GM18868 (cell line): ENCODE data around the gene TTLL6.

Experiments used
- ATAC-seq: cut with Tn5 transposase; IDR thresholded peaks from one replicate; pipeline ENCODE4 v1.9.1; 2021; ENCODE audit warnings: mild to moderate bottlenecking, moderate library complexity; ENCODE audit not compliant: unreplicated experiment

TTLL6 gene

DNA sequence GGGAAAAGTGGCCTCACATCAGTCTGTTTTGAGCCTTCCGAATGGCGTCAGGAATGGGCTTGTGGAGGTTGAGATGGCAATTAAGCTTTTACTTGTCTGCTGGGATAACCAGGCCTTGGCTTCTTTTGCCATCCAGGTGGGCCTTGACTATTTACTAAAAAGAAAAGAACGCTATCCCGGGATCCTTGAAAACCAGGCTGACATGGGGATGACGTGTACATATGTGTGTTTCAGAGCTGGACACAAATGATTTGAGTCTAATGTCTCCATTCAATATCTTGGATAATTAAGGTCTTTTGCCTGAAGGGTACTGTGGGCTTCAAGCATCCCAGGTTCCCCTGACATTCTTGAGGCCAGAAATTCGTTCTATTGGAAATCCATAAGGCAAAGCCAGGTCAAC is 55.9 kb downstream of the TTLL6 start:
- ATAC-seq, result no peak

DNA sequence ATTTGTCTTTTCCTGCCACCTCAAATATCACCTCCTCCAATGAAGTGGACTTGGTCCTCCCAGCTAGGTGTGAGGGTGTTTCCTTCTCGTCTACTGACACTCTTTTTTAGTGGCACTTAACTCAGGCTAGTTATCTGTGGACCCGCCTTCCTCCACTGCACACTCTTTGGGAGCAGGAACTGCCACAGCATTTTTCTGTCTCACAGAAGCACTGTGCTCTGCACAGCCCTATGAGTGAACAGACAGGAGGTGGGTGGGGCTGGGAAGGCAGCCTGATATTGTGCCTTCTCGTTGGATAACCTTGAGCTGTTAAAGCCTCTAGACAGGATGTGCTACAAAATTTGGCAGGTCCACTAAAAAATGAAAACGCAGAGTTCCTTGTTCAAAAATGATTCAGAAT is 56.6 kb downstream of the TTLL6 start:
- no peak for ATAC-seq

DNA sequence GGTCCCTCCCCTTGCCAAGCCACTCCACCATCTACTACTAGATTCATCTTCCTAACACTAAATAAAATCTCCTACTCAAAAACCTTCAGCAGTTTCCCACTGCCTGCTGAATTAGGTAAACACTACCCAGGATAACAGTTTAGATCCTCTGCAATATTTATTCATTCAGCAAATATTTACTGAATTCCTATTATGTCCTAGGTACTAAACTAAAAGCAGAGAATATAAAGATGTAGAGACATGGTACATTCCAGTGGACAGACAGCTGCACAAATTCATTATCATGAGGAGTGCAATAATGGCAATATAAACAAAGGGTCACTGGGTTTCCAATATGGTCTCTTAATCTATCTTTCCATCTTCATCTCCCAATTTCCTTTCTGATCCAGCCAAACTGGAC is 57.7 kb downstream of the TTLL6 start:
- no peak for ATAC-seq

DNA sequence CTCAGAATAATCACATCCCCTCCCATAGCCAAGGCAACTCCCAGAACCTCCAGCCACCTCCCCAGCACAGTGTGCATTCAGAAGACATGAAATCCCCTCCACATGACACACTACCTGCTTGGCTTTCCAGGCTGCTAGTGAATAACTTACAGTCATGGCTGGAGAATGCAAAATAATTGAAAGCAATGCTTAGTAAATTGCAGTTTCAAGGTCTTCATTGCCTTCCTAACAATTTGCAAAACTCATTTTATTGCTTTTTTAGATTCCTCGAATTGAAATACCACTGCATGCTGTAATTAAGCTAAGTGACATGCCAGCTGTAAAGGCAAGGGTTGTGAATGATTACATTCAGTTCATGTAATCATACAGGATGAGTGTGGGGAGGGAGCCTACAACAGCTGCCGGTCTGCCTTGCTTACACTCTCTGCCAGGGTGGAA is 59.5 kb downstream of the TTLL6 start:
- no peak for ATAC-seq

DNA sequence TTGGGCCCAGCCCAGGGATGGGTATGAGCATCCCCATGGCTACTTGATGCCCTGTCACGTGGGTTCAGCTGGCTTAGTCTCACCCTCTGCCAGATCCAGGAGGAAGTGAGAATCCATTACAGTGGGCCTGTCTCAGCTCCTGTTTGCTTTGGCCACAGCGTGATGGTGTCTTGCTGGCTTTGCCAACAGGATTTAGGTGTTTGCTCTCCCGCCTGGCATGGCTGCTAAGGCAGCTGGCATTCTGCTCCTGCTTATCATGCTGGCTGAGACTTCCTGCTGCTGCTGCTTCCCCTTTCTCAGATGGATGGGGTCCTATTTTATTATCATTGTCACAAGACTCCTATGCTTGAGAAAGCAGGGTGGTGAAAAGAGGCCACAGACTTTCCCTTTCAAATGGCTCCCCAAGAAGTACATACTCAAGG is 60.2 kb downstream of the TTLL6 start:
- ATAC-seq, result no peak

DNA sequence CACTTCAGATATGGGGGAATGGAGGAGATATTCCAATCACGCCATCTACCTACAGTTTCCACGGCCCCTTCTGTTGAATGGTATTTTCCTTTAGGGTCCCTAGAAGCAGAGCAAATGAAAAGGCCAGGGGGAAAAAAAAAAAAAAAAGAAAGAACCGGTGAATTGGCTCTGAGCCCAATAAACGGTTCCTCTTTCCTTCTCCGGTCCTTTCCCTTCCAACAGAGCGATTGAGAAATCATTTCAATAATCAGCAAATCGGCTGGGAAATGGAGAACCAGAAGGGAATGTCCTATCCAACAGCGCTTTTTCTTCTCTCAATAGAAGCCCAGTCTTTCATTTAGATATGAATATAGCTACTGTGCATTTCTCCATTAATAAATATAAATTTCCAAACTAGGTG is 61.7 kb downstream of the TTLL6 start:
- no peak for ATAC-seq

DNA sequence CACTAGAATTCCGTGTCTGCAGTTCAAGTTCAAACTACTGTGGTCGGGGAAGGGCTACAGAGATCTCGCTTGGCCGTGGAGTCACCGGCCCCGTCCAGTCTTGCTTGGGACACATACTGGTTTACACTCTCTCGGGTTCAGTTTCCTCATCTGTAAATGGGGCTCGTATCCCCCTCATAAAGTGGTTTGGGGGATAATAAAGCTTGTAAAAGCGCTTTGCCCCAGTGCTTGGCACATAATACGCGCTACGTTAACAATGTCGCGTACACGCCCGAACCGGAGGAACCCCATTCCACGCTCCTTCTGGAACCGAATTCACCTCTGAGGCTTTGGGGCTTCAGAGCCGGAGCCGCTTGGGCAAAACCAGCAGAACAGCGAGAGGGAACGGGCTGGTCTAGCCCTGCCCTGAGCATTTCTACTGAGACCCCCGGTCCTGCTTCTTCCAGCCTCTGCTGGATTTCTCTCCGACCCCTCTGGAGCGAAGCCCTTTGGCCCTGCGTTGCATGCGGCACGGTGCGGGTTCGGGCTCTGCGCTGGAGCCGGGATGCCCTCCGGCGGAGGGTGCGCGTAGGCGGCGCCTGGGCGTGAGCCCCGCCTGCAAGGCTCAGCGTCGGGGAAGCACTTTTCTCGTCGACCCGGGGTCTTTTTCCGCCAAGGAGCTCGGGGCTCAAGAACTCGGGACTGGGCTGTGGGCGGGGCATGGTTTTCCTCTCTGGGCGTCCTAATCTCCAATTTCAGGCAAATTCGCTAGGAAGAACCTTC is 62.3 kb downstream of the TTLL6 start:
- no peak for ATAC-seq

DNA sequence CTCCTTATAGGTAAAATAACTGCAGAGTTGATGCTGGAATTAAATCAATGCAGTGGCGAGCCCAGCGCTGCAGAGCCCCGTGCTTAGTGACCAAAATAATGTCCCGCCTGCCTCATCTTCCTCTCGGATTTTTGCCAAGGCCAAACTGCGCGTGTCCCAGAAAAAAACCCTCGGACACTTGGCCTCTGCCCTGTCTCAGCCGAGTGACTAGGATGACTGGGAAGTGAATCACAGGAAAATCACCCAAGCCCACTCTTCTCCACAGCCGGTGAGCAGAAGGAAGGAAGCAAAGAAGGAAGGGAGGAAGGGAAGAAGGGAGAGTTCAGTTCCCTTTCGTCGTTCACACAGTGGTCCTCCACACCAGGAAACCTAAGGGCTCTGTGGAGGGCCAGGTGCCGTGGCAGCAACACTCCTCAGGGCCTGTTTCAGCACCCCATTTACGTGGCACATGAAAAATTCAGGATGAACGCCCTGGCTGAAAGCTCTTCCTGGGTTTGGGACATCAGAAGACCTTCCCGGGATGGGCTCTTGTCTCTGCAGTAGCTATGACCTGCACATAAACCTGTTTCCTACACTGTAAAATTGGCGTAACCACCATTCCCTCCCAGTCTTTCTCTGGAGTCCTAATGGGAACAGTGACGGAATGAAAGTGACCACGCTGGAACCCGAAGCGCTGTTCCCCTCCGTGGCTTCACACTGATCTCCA is 63.1 kb downstream of the TTLL6 start:
- no peak for ATAC-seq

DNA sequence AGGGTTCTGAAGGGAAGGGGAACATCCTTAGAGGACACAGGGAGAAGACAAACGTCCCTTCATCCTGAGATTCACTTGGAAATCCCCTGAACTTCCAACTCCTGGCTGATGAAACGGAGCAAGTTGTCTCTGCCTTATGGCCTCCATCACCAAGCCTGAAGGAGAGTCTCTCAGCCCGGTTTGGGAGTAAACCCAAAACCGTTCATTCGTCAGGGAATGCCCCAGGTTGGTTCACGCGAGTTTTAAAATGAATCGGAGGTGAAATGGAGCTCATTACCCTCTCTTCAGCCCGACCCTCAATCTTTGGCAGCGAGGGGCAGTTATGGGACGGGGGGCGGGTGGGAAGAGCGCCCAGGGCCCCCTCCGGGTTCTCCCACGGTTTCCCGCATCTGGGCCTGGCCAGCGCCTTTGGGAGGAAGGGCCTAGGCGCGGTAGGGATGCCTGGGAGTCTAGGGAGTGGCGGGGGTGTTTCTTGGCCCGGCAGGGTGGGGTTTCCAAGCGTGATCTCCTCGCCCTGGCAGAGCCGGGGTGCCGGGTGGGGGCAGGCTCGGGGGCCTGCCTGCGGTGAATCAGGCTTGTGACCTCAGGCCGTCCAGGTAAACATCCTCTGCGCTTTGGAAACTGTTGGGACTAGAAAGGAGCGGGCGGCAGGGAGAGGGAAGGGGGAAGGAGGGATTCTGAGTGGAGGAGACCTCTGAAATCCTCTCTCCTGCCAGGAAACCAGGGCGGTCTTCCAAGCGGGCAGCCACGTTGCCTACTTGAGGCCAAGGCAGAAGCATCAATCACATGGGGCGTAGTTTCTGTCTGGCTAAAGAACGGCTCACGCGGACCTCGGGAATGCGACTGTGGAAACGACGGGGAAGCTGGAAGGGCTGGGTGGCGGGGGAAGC is 64.4 kb downstream of the TTLL6 start:
- no peak for ATAC-seq

DNA sequence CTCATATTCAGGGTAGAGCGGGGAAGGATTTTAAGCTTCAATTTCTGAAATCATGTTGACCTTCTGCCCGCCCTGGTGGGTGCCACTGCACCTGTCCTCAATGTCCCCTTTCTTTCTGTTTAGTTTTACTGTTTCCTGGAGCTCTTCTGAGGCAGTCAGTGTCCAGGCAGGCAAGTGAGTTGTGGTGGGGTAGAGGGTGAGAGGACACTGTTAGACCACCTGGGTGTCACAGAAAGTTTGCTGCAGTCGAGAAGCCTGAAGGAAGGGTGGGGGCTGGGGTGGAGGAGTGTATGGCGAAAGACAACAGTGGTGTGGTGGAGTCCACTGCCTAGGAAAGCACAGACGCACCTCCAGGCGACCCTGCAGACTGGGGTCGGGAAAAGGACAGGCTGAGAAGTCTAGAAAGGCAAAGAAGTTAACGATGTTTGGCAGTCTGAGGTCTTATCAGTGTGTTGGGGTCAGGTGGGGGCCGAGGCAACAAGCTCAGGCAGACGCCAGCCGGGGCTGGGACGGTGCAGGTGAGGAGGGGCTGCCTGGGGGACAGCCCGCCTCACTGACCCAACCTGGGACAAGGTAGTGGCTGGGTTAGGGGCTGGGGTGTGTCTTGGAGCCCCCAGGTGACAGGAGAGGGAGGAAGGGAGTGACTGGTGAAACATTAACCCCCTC is 65.2 kb downstream of the TTLL6 start:
- ATAC-seq, result no peak

DNA sequence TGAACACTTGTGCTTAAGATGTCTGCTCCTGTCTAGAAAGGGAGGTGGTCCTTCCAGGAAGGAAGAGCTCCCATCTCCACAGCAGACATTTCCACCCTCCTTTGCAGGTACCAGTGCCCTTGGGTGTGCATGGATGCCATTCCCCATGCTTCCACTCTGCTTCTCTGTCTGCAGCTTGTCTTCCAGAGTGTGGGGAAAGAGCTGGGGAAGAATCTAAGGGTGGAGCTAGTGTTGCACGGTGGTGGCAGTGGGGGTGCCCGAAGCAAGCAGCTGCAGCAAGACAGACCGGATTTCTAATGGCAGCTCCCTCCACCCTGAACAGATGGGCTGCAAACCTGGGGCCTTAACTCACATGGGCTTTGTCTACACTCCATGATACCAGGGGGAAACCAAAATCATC is 65.9 kb downstream of the TTLL6 start:
- ATAC-seq, result no peak

DNA sequence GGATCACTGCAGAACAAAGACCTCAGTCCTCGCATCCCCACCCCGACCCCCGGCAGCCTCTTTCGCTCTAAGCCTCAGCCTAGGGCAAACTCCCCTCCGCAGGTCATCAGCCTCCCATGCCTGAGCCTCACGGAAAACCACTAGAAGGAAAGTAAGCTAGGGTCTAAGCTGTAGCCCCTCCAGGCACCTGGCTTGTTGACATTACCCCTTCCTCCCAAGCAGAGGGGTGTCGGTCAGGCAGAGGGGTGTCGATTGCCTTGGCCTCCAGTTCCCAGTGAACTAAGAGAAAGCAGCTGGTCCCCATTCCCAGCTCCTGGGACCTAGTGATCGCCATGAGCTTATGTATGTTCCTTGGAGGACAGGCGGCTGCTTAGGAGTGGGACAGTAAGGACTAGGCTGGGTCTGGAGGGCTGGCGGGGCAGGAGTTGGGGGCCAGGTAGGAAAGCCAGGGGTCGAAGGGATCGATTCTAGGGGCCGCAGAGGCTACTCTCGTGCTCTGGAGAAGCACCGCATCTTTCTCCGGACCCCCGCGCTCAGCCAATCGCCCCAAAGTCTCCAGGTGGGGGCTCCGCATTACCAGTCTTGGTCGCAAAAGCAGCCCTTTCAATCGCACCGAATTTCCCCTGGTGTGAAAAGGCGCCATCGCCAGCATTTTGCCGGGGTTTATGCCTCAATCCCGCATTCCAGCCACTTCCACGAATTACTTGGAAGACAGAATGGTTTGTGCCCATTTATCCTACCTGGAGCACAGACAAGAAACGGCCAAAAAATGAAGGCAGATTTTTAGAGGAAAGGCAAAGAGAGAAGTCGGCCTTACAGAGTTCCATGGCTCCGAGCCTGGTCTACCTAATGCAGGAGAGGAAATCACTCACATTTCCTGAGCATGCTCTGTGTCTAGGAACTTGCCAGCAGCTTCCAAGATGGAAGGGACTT is 67.1 kb downstream of the TTLL6 start:
- no peak for ATAC-seq

DNA sequence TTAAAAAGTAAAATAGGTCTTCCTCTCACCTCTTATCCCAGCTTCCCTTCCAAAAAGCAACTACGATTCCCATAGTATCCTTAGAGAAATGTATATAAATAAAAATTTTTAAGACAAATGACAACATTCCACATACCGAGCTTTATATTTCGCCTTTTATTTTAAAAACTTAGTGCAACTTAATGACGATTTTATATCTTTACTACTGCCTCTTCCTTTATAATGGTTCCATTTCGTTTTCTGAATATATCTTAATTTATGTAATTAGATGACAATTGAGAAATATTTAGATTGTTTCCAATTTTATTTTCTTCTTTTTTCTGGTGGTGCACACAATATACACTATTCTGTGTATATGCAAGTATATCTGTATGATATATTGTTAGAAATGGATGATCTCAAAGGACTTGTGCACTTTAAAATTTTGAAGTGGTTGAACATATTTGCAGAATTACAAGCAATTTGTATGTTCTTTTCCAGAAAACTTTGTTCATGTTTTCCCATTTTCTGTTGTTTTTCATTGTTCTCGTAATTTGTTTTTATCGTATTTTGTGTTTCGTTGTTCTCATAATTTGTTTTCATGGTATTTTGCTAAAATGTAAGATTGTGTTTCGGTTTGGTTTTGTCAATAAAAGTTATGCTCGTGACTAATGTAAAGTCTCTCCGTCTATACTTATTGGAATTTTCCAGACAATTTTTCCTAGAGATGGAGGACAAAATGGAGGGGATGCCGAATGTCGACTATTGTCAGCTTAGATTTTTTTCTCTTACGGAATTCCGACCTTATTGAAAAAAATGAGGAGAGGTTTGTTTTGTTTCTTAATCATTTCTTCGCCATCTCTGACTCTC is 68.1 kb downstream of the TTLL6 start:
- ATAC-seq, result no peak

DNA sequence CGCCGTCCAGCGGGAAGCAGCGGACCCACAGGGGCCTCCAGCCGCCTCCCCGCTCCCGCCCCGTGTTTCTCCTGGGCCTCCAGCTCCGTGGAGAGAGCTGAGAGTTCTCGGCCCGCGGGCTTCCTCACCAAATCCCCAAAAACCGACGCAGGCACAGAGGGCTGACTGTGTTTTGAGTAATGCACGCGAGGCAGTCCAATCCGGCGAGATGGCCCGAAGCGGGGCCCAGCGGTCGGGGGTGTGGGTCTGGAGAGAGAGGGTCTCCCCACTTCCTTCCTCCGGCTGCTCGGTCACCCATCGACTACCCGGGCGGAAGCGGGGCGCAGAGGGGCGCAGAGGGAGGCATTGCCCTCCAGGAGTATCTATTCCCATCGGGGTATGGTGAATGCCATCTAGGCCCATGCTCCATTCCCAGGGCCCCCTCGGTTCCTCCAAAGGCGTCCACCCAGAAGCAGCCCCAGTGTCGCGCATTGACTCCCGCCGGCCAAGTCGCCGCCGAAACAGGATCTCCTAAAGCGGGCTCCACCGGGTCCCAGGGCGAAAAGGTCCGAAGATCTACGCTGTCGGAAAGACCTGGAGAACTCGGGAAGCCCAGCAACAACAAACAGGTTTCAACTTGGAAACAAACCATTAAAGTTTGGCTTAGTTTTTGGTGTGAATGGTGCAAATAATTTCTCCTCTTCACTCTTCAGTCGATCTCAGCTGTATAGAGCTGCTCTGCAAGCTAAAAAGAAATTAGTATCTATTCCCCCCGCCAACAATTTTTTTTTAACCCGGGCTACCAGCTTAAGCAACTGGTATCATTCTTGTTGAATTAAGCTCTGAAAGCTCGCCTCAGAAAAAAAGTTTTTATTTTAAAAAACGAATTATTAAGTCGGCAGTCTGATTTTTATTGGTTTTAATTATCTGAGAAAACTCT is 69.3 kb downstream of the TTLL6 start:
- ATAC-seq, result no peak

DNA sequence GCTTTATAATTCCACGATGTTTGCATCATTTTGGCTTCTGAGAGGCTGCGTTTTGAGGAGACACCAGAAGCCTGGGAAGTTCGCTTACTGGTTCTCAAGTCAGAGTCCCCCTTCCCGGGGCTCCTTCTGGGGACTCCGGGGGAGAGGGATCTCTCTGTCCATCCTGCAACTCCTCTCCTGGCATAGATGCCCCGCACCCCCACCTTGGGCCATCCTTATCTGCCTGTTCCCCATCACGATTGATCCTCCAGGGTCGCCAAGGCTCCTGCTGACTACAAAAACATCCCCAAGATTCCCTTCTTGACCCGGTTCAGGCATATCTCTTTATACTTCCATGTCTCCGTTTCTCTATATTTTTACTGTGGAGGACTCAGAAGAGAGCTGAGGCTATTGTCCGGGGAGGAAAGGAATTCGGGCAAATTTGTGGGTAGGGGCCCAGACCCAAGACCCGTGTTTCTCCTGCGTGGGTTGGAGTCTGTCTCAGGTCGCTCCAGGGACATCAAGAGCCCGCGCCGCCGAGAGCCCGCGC is 70.0 kb downstream of the TTLL6 start:
- no peak for ATAC-seq

DNA sequence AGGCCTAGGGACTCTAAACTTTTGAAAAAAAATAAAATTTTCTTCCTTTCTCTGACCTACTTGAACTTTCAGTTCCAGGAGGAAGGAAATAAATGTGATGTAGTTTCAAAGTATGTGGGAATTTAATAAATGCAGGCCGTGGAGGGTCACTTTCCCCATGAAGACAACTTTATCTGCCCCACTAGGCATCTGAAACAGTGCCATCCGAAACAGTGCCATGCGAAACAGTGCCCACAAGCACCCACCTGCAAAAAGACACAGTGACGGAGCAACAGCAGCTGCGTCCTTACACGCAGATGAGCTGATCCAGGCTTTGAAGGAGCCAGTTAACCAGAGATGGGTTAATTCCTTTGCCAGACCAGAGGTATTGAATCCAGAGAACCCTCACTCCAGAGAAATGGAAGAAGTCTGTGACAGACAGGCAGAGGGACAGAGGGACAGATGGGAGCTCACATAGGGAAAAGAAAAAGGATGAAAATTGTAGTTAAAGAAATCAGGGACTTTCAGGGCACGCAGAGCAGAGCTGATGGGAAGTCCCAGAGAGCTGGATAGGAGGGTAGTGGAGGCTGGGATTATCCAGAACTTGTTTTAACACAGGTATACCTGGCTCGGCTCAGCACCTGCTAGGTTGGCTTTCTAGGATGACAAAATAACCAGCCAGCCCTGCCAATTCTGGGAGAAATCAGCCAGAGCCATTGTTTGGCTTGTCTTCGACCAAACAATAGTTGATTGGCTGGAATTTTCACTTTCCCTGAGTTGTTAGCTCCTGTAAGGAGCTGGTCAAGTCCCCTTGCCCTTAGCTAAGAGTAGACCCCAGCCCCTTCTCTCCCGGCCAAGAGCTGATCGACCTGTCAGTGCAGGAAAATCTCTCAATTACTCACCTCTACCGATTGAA is 71.4 kb downstream of the TTLL6 start:
- ATAC-seq, result no peak

DNA sequence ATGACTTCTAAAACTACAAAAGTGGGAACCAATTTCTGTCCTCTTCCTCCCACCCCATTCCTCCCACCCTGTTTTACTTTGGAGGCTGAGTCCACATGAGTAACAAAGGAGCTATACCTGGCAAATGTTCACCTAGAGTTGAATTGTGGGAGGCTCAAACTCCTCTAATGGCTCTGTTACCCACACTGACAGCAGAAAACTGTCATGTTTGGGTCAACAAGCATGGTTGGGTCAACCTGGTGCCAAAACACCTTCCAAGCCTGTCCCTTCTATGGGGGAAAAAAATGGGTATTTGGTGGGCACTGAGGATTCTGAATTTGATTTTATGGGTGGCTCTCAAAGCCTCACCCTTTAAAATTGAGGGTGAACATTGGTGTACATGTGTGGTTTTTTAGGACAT is 76.5 kb downstream of the TTLL6 start:
- ATAC-seq, result no peak
